NCI-H226 (cell line): Measurements from ENCODE around the gene OTUD5.
"Not testable (repeated sequence)": the region's sequence is repeated elsewhere in the genome, so short reads cannot be mapped to it uniquely, and the experiment has no call there.

Source experiments
- DNase-seq: peaks from one replicate; pipeline ENCODE4 v3.0.0-alpha.2; 2015

Gene OTUD5

DNA sequence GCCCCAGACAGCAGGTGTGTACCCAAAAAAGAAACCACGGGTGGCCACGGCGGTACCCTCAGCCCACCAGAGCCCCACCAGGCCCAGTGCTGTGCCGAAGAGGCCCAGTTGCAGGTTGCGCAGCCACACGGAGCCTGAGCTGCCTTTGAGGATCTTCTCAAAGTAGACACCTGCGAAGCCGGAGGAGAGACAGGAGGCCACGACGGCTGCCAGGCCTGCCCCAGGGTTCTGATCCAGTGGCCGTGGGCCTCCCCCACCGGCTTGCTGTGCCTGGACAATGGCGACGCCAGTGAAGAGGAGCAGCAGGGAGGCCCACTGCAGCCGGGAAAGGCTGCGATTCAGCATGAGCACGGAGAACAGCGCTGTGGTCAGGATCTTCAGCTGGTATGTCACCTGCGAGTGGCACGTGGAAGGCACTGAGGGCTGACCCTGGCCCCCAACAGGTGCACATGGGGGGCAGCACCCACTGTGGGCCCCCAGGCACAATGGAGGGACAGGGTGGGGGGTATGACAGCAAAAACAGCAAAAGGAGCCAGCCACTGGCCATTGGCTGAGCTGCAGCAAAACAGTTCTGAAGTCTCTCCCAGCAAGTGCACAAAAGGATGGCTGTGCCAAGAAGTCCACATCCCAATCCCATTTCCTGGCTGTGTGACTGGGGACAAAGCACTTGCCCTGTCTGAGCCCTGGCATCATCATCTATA lies 52.2 kb downstream of the OTUD5 start:
- DNase-seq, result no peak

GRCh38 chrX:48904626-48905025 lies 52.8 kb downstream of the OTUD5 start:
- DNase-seq, result no peak

DNA sequence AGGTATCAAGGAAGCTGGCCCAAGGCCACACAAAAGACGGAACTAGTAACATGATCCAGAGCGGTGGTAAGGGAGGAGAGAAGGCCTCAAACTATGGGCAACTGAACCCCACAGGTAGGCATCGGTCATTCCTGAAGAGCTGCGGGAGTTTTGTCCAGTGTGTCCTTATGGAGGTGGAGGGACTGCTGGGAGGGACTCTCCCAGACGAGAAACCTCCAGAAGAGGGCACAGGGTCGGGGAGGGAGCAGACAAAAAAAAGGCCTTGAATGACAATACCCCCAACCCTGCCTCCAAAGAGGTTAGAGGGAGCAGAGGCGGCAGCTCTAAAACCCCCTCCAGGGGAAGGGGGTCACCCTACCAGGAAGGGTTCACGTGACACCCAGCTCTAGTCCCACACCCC lies 53.2 kb downstream of the OTUD5 start:
- no peak for DNase-seq

DNA sequence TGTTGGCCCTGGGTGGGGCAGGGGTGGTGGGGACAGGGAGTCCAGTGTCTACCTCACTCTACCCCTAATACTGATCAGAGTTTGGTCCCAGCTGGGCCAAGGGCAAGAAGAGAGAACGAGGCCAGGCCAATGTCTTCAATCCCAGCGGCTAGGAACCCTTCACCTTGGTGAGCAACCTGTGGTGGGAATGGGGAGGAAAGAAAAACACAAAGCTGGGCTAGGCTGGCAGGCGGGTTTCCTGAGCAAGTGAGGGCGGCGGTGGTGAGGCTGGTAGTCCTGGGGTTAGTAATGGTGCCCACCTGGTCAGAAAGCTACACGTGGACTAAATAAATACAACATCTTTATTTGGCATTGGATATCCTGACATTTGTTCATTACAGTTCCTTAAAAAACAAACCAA lies 54.1 kb downstream of the OTUD5 start:
- no peak for DNase-seq

DNA sequence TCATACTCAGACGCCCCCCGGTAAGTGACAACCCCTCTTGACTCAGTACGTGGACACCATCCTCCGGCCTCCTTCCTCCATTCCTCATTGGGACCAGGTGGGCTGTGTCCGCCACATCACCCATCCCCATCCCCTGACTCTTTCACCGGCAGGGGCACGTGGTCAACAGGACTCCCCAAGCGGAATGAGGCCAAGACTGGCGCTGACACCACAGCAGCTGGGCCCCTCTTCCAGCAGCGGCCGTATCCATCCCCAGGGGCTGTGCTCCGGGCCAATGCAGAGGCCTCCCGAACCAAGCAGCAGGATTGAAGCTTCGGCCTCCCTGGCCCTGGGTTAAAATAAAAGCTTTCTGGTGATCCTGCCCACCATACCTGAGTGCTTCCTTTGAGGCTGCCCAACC lies 54.6 kb downstream of the OTUD5 start:
- DNase-seq, result no peak

DNA sequence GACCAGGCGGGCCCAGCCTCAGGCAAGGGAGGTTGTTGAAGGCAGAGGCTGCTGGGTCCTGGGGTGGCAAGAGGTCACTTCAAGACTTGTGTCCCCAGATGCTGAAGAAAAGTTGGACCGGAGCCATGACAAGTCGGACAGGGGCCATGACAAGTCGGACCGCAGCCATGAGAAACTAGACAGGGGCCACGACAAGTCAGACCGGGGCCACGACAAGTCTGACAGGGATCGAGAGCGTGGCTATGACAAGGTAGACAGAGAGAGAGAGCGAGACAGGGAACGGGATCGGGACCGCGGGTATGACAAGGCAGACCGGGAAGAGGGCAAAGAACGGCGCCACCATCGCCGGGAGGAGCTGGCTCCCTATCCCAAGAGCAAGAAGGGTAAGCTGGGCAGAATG lies 55.3 kb downstream of the OTUD5 start:
- no peak for DNase-seq

- DNase-seq, result no peak
These were observed 56.3 kb downstream of the OTUD5 start for GRCh38 chrX:48901069-48901468.

- DNase-seq, result no peak
These were observed 58.4 kb downstream of the OTUD5 start for GRCh38 chrX:48899078-48899410.

DNA sequence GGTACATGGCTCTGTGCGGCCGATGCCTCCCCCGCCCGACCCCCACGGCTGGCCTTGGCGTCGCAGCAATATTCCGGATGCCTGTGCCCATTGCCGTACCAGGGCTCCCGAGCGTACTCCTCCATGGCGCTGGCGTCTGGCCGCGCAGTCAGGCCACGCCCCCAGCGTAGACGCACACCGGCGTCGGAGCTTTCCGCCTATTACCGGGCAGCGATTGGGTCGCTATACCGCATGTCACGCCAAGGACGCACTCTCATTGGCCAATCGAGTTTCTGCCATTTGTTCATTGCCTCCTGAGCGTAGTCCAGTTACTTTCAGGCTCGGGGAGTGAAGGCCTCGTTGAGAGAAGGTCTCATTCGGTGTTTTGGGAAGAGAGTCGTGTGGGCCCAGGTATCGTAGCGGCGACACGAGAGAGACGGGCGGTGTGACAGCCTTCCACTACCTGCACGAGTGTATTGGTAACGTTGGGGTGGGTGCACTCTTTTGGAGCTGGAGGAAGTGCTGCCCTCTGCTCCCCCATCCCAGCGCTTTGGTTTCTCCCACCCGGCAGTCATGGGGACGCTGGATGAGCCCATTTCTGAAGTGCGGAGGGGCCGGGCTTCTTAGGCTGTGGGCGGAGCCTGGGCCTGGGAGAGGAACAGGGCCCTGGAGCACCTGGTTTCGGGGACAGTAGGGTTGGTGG lies 59.6 kb downstream of the OTUD5 start, which contains the start of the genes PQBP1 and TIMM17B:
Gene PQBP1, plus strand, starts transcription at position 306 of the 682 bp plus-strand sequence. CDS start 580 bp downstream, outside the sequence.
Gene TIMM17B, minus strand, starts transcription at position 144 of the 682 bp plus-strand sequence. Its CDS starts 19 bp downstream, at position 125.
- peak; percentile 91 for DNase-seq

- peak; percentile 63 for DNase-seq
These were observed 60.2 kb downstream of the OTUD5 start for GRCh38 chrX:48897157-48897624.

GRCh38 chrX:48896611-48897011 lies 60.8 kb downstream of the OTUD5 start:
- no peak for DNase-seq

GRCh38 chrX:48894891-48895290 lies 62.5 kb downstream of the OTUD5 start:
- DNase-seq, result no peak

GRCh38 chrX:48893556-48894348 lies 63.7 kb downstream of the OTUD5 start:
- DNase-seq, result no peak

- no peak for DNase-seq
These were observed 64.5 kb downstream of the OTUD5 start for GRCh38 chrX:48892896-48893295.

DNA sequence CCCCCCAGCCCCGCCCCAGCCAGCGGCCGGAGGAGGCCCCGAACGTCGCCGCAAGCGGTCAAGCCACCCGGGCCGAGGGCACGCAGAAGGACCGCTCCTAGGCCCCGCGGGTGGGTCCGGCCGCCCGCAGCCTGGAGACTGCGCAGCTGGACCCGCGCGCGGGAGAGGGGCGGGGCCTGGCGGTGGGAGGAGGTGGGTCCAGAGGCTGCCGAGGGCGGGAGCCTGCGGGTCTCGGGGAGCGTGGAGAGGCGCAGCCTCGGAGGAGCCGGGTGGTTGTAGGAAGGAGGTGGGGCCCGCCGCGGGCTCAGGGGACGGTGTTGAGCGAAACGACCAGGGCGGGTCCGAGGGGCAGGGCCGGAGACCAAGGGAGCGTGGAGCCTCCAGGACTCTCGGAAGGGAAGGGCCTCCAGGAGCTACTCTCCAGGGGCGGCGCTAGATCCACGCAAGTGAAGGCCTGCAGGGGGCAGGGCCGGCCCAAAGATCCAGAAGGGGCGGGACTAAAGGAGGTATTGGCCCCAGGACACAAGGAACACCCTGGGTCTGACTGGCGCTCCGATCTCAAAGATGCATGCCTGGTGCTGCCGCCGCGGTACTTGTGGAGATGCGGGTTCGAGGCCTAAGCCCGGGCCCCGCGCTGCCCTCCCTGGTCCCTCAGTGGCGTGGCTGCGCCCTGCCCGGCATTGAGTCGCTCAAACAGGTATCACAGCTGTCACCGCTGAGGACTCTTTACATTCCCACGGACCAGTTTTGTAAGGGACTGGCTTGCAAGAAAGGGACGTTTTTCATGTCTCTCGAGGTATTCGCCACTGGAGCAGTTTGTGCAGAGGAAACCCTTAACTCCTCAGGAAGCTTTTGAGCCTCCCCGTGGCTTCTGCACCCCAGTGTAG lies 65.8 kb downstream of the OTUD5 start:
- peak; percentile 88 for DNase-seq

DNA sequence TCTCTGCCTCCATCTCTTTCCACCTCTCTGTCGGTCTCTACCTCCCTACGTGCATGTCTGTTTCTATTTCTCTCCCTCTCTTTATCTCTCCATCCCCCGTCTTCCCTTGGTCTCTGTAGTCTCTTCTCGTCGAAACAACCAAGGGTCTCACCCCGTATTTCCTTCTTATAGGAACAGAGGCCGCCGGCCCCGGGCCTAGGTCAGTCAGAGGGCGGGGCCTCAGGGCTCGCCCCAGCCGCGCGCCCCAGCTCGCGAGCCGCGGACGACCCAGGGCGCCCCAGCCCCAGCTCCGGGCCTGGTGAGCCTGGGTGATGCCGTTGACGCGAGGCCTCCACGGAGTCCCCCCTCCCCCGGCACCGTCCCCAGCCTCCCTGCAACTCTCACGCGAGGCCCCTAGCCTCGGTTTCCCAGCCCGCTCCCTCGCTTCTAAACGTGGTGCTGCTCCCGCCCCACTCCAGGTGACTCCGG lies 66.4 kb downstream of the OTUD5 start:
- DNase-seq, result no peak

GRCh38 chrX:48890296-48890925 lies 67.0 kb downstream of the OTUD5 start:
- DNase-seq, result no peak

GRCh38 chrX:48886586-48886985 lies 70.8 kb downstream of the OTUD5 start:
- DNase-seq, result not testable (repeated sequence)

- no peak for DNase-seq
These were observed 73.7 kb downstream of the OTUD5 start for GRCh38 chrX:48883729-48884128.

GRCh38 chrX:48876944-48877343 lies 80.5 kb downstream of the OTUD5 start:
- DNase-seq, result not testable (repeated sequence)
